MM.1S (cell line): ENCODE measurements around the gene KBTBD13.

Experiments used
- DNase-seq: peaks from one replicate; pipeline ENCODE4 v3.0.0-alpha.2; 2015
- H2AFZ ChIP-seq: fragments of 300-600 bp; sonication (generic); 2 replicates; pipeline ENCODE4 v1.6.0; 2016; ENCODE audit warnings: antibody characterized with exemption, low read length
- H3F3A ChIP-seq: fragments of 300-600 bp; sonication (generic); 2 replicates; pipeline ENCODE4 v1.6.1; 2016; ENCODE audit warnings: mild to moderate bottlenecking, antibody characterized with exemption, low read length, moderate library complexity, mixed read lengths; ENCODE audit not compliant: insufficient read depth
- H3K27ac ChIP-seq: fragments of 300-600 bp; sonication (generic); 2 replicates; pipeline ENCODE4 v1.5.1; 2016; ENCODE audit warnings: mild to moderate bottlenecking, low read length
- H3K27me3 ChIP-seq: fragments of 300-600 bp; sonication (generic); replicated peaks from 2 replicates; pipeline ENCODE4 v1.6.0; 2016; ENCODE audit warnings: low read length; ENCODE audit not compliant: insufficient read depth
- H3K36me3 ChIP-seq: fragments of 300-600 bp; sonication (generic); replicated peaks from 2 replicates; pipeline ENCODE4 v1.6.1; 2016; ENCODE audit warnings: mild to moderate bottlenecking, low read length, mixed read lengths; ENCODE audit not compliant: insufficient read depth
- H3K4me1 ChIP-seq: fragments of 300-600 bp; sonication (generic); 2 replicates; pipeline ENCODE4 v1.6.1; 2016; ENCODE audit warnings: low read length, mixed read lengths
- H3K4me2 ChIP-seq: fragments of 300-600 bp; sonication (generic); 2 replicates; pipeline ENCODE4 v1.6.0; 2016; ENCODE audit warnings: low read depth, low read length
- H3K4me3 ChIP-seq: fragments of 300-600 bp; sonication (generic); 2 replicates; pipeline ENCODE4 v1.5.1; 2016; ENCODE audit warnings: low read length, mixed read lengths
- H3K79me2 ChIP-seq: fragments of 300-600 bp; sonication (generic); 2 replicates; pipeline ENCODE4 v1.6.1; 2016; ENCODE audit warnings: mixed run types, low read length, mixed read lengths
- H3K9ac ChIP-seq: fragments of 300-600 bp; sonication (generic); 2 replicates; pipeline ENCODE4 v1.6.1; 2016; ENCODE audit warnings: low read length, mixed read lengths
- H3K9me2 ChIP-seq: fragments of 300-600 bp; sonication (generic); replicated peaks from 2 replicates; pipeline ENCODE4 v1.6.1; 2016; ENCODE audit warnings: mild to moderate bottlenecking, low read length, mixed read lengths; ENCODE audit not compliant: insufficient read depth
- H3K9me3 ChIP-seq: fragments of 300-600 bp; sonication (generic); replicated peaks from 2 replicates; pipeline ENCODE4 v1.6.1; 2016; ENCODE audit warnings: mild to moderate bottlenecking, low read length, mixed read lengths; ENCODE audit not compliant: insufficient read depth
- H4K20me1 ChIP-seq: fragments of 300-600 bp; sonication (generic); 2 replicates; pipeline ENCODE4 v1.6.1; 2016; ENCODE audit warnings: mild to moderate bottlenecking, low read length, moderate library complexity, mixed read lengths; ENCODE audit not compliant: insufficient read depth
- CTCF ChIP-seq: fragments of 300-600 bp; sonication (generic); IDR thresholded peaks from 2 replicates; pipeline ENCODE4 v1.5.1; 2016; ENCODE audit warnings: antibody characterized with exemption, low read length, mixed read lengths
- EZH2 ChIP-seq: fragments of 300-600 bp; sonication (generic); optimal IDR thresholded peaks from 2 replicates; pipeline ENCODE3; 2017; ENCODE audit warnings: low read depth, mild to moderate bottlenecking, antibody characterized with exemption, low read length, mixed read lengths
- EZH2phosphoT487 ChIP-seq: fragments of 300-600 bp; sonication (generic); IDR thresholded peaks from 2 replicates; pipeline ENCODE4 v1.6.1; 2018; ENCODE audit warnings: antibody characterized with exemption, low read length

Gene KBTBD13

GRCh38 chr15:65085990-65086679 is 9.6 kb downstream of the KBTBD13 start:
- H3K36me3 ChIP-seq = no peaks in the 10 kb centered on the region
- no peak overlapping the region for H3K9ac ChIP-seq
- no peaks in the 10 kb centered on the region for H3K79me2 ChIP-seq
- no peak overlapping the region for H3K4me3 ChIP-seq
- no peak overlapping the region for H3K4me2 ChIP-seq
- no peak overlapping the region for H2AFZ ChIP-seq
- H3K4me1 ChIP-seq = no peaks in the 10 kb centered on the region
- H4K20me1 ChIP-seq = no peaks in the 10 kb centered on the region
- no peak for TF ChIP-seq EZH2phosphoT487
- TF ChIP-seq EZH2 = no peak
- TF ChIP-seq CTCF = peak; percentile 39
- H3K27me3 ChIP-seq = 0 out of 2 replicates have a peak, but pooled peaks cover 3% of the 10 kb centered on the region
- H3K27ac ChIP-seq = no peak overlapping the region
- H3K9me2 ChIP-seq = no peaks in the 10 kb centered on the region
- H3F3A ChIP-seq = no peaks in the 10 kb centered on the region
- no peaks in the 10 kb centered on the region for H3K9me3 ChIP-seq
- peak; percentile 10 for DNase-seq

- no peak overlapping the region for H2AFZ ChIP-seq
- no peak for DNase-seq
- 0 out of 2 replicates have a peak, but pooled peaks cover 3% of the 10 kb centered on the region for H3K27me3 ChIP-seq
- H3K9me3 ChIP-seq = no peaks in the 10 kb centered on the region
- no peaks in the 10 kb centered on the region for H3F3A ChIP-seq
- TF ChIP-seq EZH2phosphoT487 = no peak
- no peak for TF ChIP-seq CTCF
- no peak overlapping the region for H3K4me3 ChIP-seq
- no peak overlapping the region for H3K4me2 ChIP-seq
- H3K27ac ChIP-seq = no peak overlapping the region
- H3K36me3 ChIP-seq = no peaks in the 10 kb centered on the region
- no peaks in the 10 kb centered on the region for H3K4me1 ChIP-seq
- no peaks in the 10 kb centered on the region for H3K79me2 ChIP-seq
- no peak overlapping the region for H3K9ac ChIP-seq
- H4K20me1 ChIP-seq = no peaks in the 10 kb centered on the region
- no peaks in the 10 kb centered on the region for H3K9me2 ChIP-seq
These were observed 10.2 kb downstream of the KBTBD13 start for GRCh38 chr15:65086680-65087111.

GRCh38 chr15:65087411-65087810 is 10.9 kb downstream of the KBTBD13 start:
- H3K4me3 ChIP-seq = no peak overlapping the region
- H4K20me1 ChIP-seq = no peaks in the 10 kb centered on the region
- no peaks in the 10 kb centered on the region for H3K36me3 ChIP-seq
- no peak for DNase-seq
- no peak overlapping the region for H3K4me2 ChIP-seq
- H3F3A ChIP-seq = no peaks in the 10 kb centered on the region
- H2AFZ ChIP-seq = no peak overlapping the region
- H3K27ac ChIP-seq = no peak overlapping the region
- TF ChIP-seq CTCF (no peak), EZH2 (no peak), EZH2phosphoT487 (no peak)
- no peaks in the 10 kb centered on the region for H3K9me2 ChIP-seq
- H3K27me3 ChIP-seq = 0 out of 2 replicates have a peak, but pooled peaks cover 3% of the 10 kb centered on the region
- no peak overlapping the region for H3K9ac ChIP-seq
- H3K79me2 ChIP-seq = no peaks in the 10 kb centered on the region
- no peaks in the 10 kb centered on the region for H3K9me3 ChIP-seq
- no peaks in the 10 kb centered on the region for H3K4me1 ChIP-seq
